WTC11 (cell line): ENCODE measurements around the gene SYNJ2. TPM values are rescaled to one million over a fixed set of nuclear protein-coding genes. Genes with fewer than 3 reads are reported as not detected.

ENCODE experiments used
- ATAC-seq: fragments of 200-7000 bp; cut with Tn5 transposase; 2 replicates; pipeline ENCODE4 v1.10.0; 2021; ENCODE audit warnings: mild to moderate bottlenecking, moderate library complexity
- CTCF ChIA-PET: fragments of 300-600 bp; sonication (Branson Sonifier 250); formaldehyde crosslinking; loops from one replicate; lab custom pipeline; 2021; ENCODE audit warnings: antibody characterized with exemption; lab: Charles Lee
- POLR2A ChIA-PET: fragments of 350-600 bp; sonication (Branson Sonifier 250); formaldehyde crosslinking; loops from one replicate; lab custom pipeline; 2021; ENCODE audit warnings: antibody characterized with exemption; lab: Charles Lee
- DNase-seq: peaks from one replicate; pipeline ENCODE4 v3.0.0; 2021; ENCODE audit warnings: low spot score
- H3K27ac Mint-ChIP-seq: 2 replicates; pipeline ENCODE4 v1.8.0; 2021; ENCODE audit warnings: mixed read lengths
- H3K27me3 Mint-ChIP-seq: 2 replicates; pipeline ENCODE4 v1.8.0; 2021; ENCODE audit warnings: low read depth, mild to moderate bottlenecking, moderate library complexity, mixed read lengths
- H3K36me3 Mint-ChIP-seq: 2 replicates; pipeline ENCODE4 v1.8.0; 2021; ENCODE audit warnings: mixed read lengths
- H3K4me1 Mint-ChIP-seq: 2 replicates; pipeline ENCODE4 v1.8.0; 2022; ENCODE audit warnings: mixed read lengths
- H3K4me3 Mint-ChIP-seq: 2 replicates; pipeline ENCODE4 v1.8.0; 2021; ENCODE audit warnings: mild to moderate bottlenecking, moderate library complexity, mixed read lengths
- H3K9me3 Mint-ChIP-seq: 2 replicates; pipeline ENCODE4 v1.8.0; 2021; ENCODE audit warnings: mixed read lengths
- ATF2 ChIP-seq: sonication (generic); formaldehyde crosslinking; IDR thresholded peaks from 2 replicates; pipeline ENCODE4 v1.8.1; 2022; ENCODE audit warnings: low read depth, missing genetic modification reagents, borderline replicate concordance
- ATF3 ChIP-seq: sonication (generic); formaldehyde crosslinking; conservative IDR thresholded peaks from 2 replicates; pipeline ENCODE4 v1.8.1; 2022; ENCODE audit warnings: mild to moderate bottlenecking, missing genetic modification reagents
- CTCF ChIP-seq: fragments of 200-600 bp; IDR thresholded peaks from 2 replicates; pipeline ENCODE4 v1.8.0; 2022; ENCODE audit warnings: antibody characterized with exemption
- EMX1 ChIP-seq: fragments of 250-450 bp; sonication (Bioruptor Pico); IDR thresholded peaks from 2 replicates; pipeline ENCODE4 v1.8.0; 2021; ENCODE audit warnings: mild to moderate bottlenecking
- FOXJ3 ChIP-seq: sonication (generic); formaldehyde crosslinking; IDR thresholded peaks from 2 replicates; pipeline ENCODE4 v1.9.0; 2021; ENCODE audit warnings: missing genetic modification reagents, mild to moderate bottlenecking, borderline replicate concordance
- HMGA2 ChIP-seq: fragments of 250-450 bp; sonication (Bioruptor Pico); IDR thresholded peaks from 2 replicates; pipeline ENCODE4 v1.4.0; 2021; ENCODE audit warnings: mild to moderate bottlenecking, moderate library complexity
- HMGXB4 ChIP-seq: sonication (generic); formaldehyde crosslinking; IDR thresholded peaks from 2 replicates; pipeline ENCODE4 v1.8.1; 2023; ENCODE audit warnings: mild to moderate bottlenecking, moderate library complexity, missing genetic modification reagents
- JAZF1 ChIP-seq: fragments of 250-450 bp; sonication (Bioruptor Pico); IDR thresholded peaks from 2 replicates; pipeline ENCODE4 v1.9.0; 2021; ENCODE audit warnings: moderate library complexity, mild to moderate bottlenecking, inconsistent platforms
- KAT7 ChIP-seq: sonication (generic); formaldehyde crosslinking; IDR thresholded peaks from 2 replicates; pipeline ENCODE4 v1.8.1; 2023; ENCODE audit warnings: missing genetic modification reagents, mild to moderate bottlenecking, borderline replicate concordance
- MAX ChIP-seq: sonication (generic); formaldehyde crosslinking; IDR thresholded peaks from 2 replicates; pipeline ENCODE4 v1.8.0; 2022; ENCODE audit warnings: mild to moderate bottlenecking, missing genetic modification reagents
- MYBL2 ChIP-seq: sonication (generic); formaldehyde crosslinking; IDR thresholded peaks from 2 replicates; pipeline ENCODE4 v1.8.1; 2023; ENCODE audit warnings: mild to moderate bottlenecking, moderate library complexity, missing genetic modification reagents
- OVOL2 ChIP-seq: fragments of 250-450 bp; sonication (Bioruptor Pico); IDR thresholded peaks from 2 replicates; pipeline ENCODE4 v1.9.0; 2021; ENCODE audit warnings: mild to moderate bottlenecking, borderline replicate concordance
- PREB ChIP-seq: sonication (generic); formaldehyde crosslinking; IDR thresholded peaks from 2 replicates; pipeline ENCODE4 v1.8.1; 2022; ENCODE audit warnings: mild to moderate bottlenecking, missing genetic modification reagents, moderate library complexity, borderline replicate concordance
- RELA ChIP-seq: sonication (generic); formaldehyde crosslinking; IDR thresholded peaks from 2 replicates; pipeline ENCODE4 v1.8.1; 2022; ENCODE audit warnings: missing genetic modification reagents, mild to moderate bottlenecking, borderline replicate concordance
- SMAD3 ChIP-seq: sonication (generic); formaldehyde crosslinking; IDR thresholded peaks from 2 replicates; pipeline ENCODE4 v1.8.0; 2022; ENCODE audit warnings: missing genetic modification reagents, mild to moderate bottlenecking, borderline replicate concordance
- SOX15 ChIP-seq: fragments of 250-450 bp; sonication (Bioruptor Pico); IDR thresholded peaks from 2 replicates; pipeline ENCODE4 v1.9.0; 2021; ENCODE audit warnings: mild to moderate bottlenecking
- TCF7 ChIP-seq: sonication (generic); formaldehyde crosslinking; IDR thresholded peaks from 2 replicates; pipeline ENCODE4 v1.8.0; 2022; ENCODE audit warnings: mild to moderate bottlenecking, low read depth, missing genetic modification reagents, moderate library complexity
- TEAD4 ChIP-seq: sonication (generic); formaldehyde crosslinking; IDR thresholded peaks from 2 replicates; pipeline ENCODE4 v1.8.0; 2022; ENCODE audit warnings: mild to moderate bottlenecking, missing genetic modification reagents
- USF1 ChIP-seq: sonication (generic); formaldehyde crosslinking; IDR thresholded peaks from 2 replicates; pipeline ENCODE4 v1.8.0; 2022; ENCODE audit warnings: mild to moderate bottlenecking, missing genetic modification reagents
- ZNF138 ChIP-seq: sonication (generic); formaldehyde crosslinking; conservative IDR thresholded peaks from 2 replicates; pipeline ENCODE4 v1.8.1; 2022; ENCODE audit warnings: mild to moderate bottlenecking, moderate library complexity, missing genetic modification reagents
- ZNF425 ChIP-seq: fragments of 250-450 bp; sonication (Bioruptor Pico); conservative IDR thresholded peaks from 2 replicates; pipeline ENCODE4 v1.9.0; 2021; ENCODE audit warnings: mild to moderate bottlenecking
- ZNF671 ChIP-seq: fragments of 250-450 bp; sonication (Bioruptor Pico); IDR thresholded peaks from 2 replicates; pipeline ENCODE4 v1.8.0; 2021; ENCODE audit warnings: mild to moderate bottlenecking
- total RNA-seq: library from RNA; stranded (reverse); gene quantifications from 3 replicates; pipeline ENCODE4 v1.2.3, GENCODE V29; 2021

The SYNJ2 gene
- total RNA-seq, 1 experiment from 2014 or later: 15.3 TPM

GRCh38 chr6:158027590-158028285, 46.1 kb downstream of the SYNJ2 start (continued):
- TF ChIP-seq USF1 (CRISPR knock-in tag): no peak
- TF ChIP-seq SOX15 (CRISPR knock-in tag): no peak
- no peak for TF ChIP-seq RELA (CRISPR knock-in tag)

- Mint-ChIP-seq H3K27me3 (no peaks in the 10 kb centered on the region), H3K9me3 (no peaks in the 10 kb centered on the region), H3K27ac (no peak overlapping the region), H3K36me3 (0 out of 2 replicates have a peak, but pooled peaks cover 3% of the 10 kb centered on the region), H3K4me1 (peaks cover 29% of the 10 kb centered on the region), H3K4me3 (no peak overlapping the region)
- CTCF ChIA-PET: interaction anchor here (1.3 kb wide), 1 partner anchor 155 kb away, joined by 3 read pairs; no protein-coding TSS in a partner anchor
- ATAC-seq (no peak), DNase-seq (no peak)
- POLR2A ChIA-PET: no interaction called here
- TF ChIP-seq HMGA2 (no peak), MYBL2 (CRISPR knock-in tag) (no peak), PREB (CRISPR knock-in tag) (no peak), ZNF138 (CRISPR knock-in tag) (no peak), HMGXB4 (CRISPR knock-in tag) (no peak), TEAD4 (CRISPR knock-in tag) (no peak), ATF3 (CRISPR knock-in tag) (no peak), EMX1 (no peak), OVOL2 (CRISPR knock-in tag) (no peak), FOXJ3 (CRISPR knock-in tag) (no peak), ATF2 (CRISPR knock-in tag) (no peak), CTCF (no peak), TCF7 (no peak), KAT7 (CRISPR knock-in tag) (no peak), ZNF425 (no peak), MAX (CRISPR knock-in tag) (no peak), SMAD3 (CRISPR knock-in tag) (no peak), JAZF1 (CRISPR knock-in tag) (no peak), ZNF671 (no peak)
These were observed 46.8 kb downstream of the SYNJ2 start for GRCh38 chr6:158028421-158028820.
